Progenitor cell of endocrine pancreas (in vitro differentiated cells): ENCODE results near the gene GABRB3. TPM values are rescaled to one million over a fixed set of nuclear protein-coding genes. Genes with fewer than 3 reads are reported as not detected.
"Not testable (repeated sequence)": the region's sequence is repeated elsewhere in the genome, so short reads cannot be mapped to it uniquely, and the experiment has no call there.

Experiments used
- DNase-seq: peaks from one replicate; pipeline ENCODE4 v3.0.0; 2021; ENCODE audit warnings: low spot score; ENCODE audit not compliant: unreplicated experiment
- H3K27ac Mint-ChIP-seq: 2 replicates; pipeline ENCODE4 v1.8.0; 2021; ENCODE audit warnings: mild to moderate bottlenecking, moderate library complexity, mixed read lengths
- H3K27me3 Mint-ChIP-seq: 2 replicates; pipeline ENCODE4 v1.8.0; 2021; ENCODE audit warnings: mixed read lengths
- H3K36me3 Mint-ChIP-seq: 2 replicates; pipeline ENCODE4 v1.8.0; 2022; ENCODE audit warnings: mixed read lengths; ENCODE audit not compliant: insufficient read depth
- H3K4me1 Mint-ChIP-seq: 2 replicates; pipeline ENCODE4 v1.8.0; 2021; ENCODE audit warnings: low read depth, mixed read lengths
- H3K4me3 Mint-ChIP-seq: 2 replicates; pipeline ENCODE4 v1.8.0; 2021; ENCODE audit warnings: low read depth, mild to moderate bottlenecking, moderate library complexity, mixed read lengths
- H3K9me3 Mint-ChIP-seq: 2 replicates; pipeline ENCODE4 v1.8.0; 2021; ENCODE audit warnings: low read depth, mixed read lengths
- total RNA-seq: library from RNA; stranded (reverse); gene quantifications from 2 replicates; pipeline ENCODE4 v1.2.1, GENCODE V29; 2021
- TF ChIP-seq, protein P1 (sequence below): fragments of 200-600 bp; sonication (generic); IDR thresholded peaks from one replicate; pipeline ENCODE4 v1.5.0; 2021; ENCODE audit warnings: antibody characterized with exemption, mild to moderate bottlenecking; ENCODE audit not compliant: unreplicated experiment

The GABRB3 gene
- total RNA-seq, 1 donor from 2014 or later: 20.9 TPM

DNA sequence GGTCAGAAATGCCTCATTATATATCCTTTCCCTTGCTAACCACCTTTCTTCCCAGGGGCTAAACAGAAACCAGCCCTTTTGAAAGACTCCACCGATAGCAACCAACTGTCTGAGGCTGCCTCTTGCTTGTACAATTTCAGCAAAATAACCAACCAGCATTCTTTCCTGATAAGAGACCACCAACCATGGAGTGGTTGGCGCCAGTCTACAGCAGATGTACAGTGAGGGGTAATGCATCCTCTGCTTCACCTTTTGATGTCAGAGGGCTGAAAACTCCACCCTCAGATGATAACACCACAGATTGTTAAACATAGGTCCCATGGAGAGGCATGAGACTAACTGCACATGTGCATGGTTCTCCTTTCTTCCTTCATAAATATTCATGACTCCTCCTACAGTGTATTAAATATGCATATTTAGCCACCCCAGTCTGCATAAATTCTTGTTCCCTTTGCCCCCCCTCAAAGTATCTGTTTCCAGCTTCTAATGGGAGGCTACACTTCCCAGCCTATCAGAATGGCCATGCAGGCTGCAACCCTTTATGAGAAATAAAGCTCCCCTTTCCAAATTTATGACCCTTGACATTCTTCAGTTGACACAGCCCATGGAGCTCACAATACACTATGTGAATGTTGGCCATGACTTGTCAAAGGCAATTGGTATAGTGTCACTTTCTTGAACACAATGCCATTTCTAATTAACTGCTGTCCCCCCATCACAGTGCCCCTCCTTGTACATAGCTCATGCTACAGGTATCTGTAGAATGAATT, 48.3 kb downstream of the GABRB3 start:
- H3K36me3 Mint-ChIP-seq: no peaks in the 10 kb centered on the region
- no peak overlapping the region for H3K4me3 Mint-ChIP-seq
- DNase-seq: no peak
- no peak overlapping the region for H3K27ac Mint-ChIP-seq
- no peaks in the 10 kb centered on the region for H3K9me3 Mint-ChIP-seq
- no peaks in the 10 kb centered on the region for H3K4me1 Mint-ChIP-seq
- TF ChIP-seq, protein P1, sequence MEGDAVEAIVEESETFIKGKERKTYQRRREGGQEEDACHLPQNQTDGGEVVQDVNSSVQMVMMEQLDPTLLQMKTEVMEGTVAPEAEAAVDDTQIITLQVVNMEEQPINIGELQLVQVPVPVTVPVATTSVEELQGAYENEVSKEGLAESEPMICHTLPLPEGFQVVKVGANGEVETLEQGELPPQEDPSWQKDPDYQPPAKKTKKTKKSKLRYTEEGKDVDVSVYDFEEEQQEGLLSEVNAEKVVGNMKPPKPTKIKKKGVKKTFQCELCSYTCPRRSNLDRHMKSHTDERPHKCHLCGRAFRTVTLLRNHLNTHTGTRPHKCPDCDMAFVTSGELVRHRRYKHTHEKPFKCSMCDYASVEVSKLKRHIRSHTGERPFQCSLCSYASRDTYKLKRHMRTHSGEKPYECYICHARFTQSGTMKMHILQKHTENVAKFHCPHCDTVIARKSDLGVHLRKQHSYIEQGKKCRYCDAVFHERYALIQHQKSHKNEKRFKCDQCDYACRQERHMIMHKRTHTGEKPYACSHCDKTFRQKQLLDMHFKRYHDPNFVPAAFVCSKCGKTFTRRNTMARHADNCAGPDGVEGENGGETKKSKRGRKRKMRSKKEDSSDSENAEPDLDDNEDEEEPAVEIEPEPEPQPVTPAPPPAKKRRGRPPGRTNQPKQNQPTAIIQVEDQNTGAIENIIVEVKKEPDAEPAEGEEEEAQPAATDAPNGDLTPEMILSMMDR: no peak
- peaks cover 14% of the 10 kb centered on the region for H3K27me3 Mint-ChIP-seq

DNA sequence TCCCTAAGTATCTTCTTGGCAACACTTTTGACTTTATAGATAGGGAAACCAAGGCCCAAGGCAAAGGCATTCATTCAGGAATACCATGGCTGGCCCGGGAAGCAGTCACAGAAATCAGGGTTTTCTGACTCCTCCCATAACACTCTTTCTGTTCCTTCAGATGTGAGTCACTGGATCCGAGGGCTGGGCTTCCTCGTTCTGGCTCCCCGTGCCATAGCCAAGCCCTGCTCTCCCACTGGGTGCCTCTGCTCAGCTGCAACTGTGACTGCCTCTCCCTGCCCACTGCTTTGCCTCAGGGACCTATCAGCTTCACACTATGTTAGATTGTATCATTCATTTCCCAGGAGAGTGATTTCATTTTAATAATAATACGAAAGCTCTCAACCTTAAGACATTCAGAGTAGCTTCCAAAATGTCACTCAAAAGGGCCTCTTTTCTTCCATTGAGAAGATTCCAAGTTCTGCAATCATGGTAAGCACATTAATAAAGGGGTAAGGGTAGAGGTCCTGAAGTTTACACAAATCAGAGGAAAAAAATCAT, 50.2 kb downstream of the GABRB3 start:
- no peaks in the 10 kb centered on the region for H3K36me3 Mint-ChIP-seq
- no peaks in the 10 kb centered on the region for H3K4me1 Mint-ChIP-seq
- no peak overlapping the region for H3K4me3 Mint-ChIP-seq
- TF ChIP-seq, protein P1: no peak
- no peak overlapping the region for H3K27ac Mint-ChIP-seq
- H3K9me3 Mint-ChIP-seq: no peaks in the 10 kb centered on the region
- no peak for DNase-seq
- H3K27me3 Mint-ChIP-seq: peaks cover 18% of the 10 kb centered on the region

DNA sequence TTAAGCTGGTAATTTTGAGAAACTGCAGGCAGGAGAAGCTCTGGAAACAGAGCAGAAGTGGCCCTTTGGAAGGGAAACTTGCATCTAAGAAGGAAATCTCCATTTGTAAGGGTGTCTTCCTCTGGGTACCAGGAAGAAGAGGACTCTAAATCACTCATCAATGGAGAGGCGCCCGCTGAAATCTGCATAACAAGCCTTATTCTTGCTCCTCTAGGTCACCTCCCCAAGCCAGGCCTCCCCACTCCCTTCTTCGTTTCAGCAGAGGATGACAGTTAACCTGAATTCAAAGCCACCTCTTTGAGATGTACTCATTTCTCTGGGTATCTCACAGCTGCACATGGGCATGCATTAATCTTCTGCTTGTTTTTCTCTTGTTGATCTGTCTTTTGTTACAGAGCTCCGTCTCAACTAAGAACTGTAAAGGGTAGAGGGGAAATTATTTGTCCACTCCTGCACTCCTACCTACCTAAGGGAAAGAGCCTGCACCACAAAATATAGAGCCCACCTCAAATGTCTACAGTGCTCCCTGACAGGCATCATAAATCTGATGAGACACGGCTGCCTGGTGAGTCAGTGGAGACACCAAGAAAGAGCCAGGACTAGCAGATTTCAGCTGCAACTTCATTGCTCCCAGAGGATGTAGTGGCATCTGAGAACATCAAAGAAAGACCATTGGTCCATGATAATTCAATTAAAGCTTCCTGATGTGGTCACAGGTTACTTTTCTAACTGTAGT, 51.5 kb downstream of the GABRB3 start:
- H3K4me1 Mint-ChIP-seq: no peaks in the 10 kb centered on the region
- no peaks in the 10 kb centered on the region for H3K36me3 Mint-ChIP-seq
- no peak for DNase-seq
- peaks cover 18% of the 10 kb centered on the region for H3K27me3 Mint-ChIP-seq
- TF ChIP-seq, protein P1: no peak
- no peak overlapping the region for H3K4me3 Mint-ChIP-seq
- H3K9me3 Mint-ChIP-seq: peaks cover 6% of the 10 kb centered on the region
- no peak overlapping the region for H3K27ac Mint-ChIP-seq

DNA sequence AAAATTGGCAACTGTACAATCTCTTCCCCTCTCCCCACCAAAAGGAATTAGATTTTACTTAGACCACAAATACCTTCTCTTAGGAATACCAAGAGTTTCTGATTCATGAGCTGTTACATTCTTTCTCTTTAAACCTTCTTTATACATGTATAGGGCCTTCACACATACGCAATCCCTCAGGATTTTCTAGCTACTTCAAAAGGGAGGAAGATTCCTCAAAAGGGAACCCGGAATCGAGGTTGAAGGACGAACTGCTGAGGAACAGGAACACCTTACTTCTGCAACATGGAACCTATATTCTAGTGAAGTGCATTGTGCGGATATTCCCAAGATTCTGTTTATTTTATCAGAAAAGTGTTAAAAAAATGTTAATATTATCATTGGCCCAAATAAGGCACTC, 52.3 kb downstream of the GABRB3 start:
- DNase-seq: no peak
- H3K9me3 Mint-ChIP-seq: peaks cover 6% of the 10 kb centered on the region
- H3K4me3 Mint-ChIP-seq: no peak overlapping the region
- H3K36me3 Mint-ChIP-seq: no peaks in the 10 kb centered on the region
- peaks cover 18% of the 10 kb centered on the region for H3K27me3 Mint-ChIP-seq
- TF ChIP-seq, protein P1: no peak
- H3K27ac Mint-ChIP-seq: no peak overlapping the region
- no peaks in the 10 kb centered on the region for H3K4me1 Mint-ChIP-seq

DNA sequence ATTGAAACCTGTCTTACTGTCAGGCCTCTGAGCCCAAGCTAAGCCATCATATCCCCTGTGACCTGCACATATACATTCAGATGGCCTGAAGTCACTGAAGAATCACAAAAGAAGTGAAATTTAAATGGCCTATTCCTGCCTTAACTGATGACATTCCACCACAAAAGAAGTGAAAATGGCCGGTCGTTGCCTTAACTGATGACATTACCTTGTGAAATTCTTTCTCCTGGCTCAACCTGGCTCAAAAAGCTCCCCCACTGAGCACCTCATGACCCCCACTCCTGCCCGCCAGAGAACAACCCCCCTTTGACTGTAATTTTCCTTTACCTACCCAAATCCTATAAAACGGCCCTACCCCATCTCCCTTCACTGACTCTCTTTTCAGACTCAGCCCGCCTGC, 53.0 kb downstream of the GABRB3 start:
- DNase-seq, H3K4me1 Mint-ChIP-seq, H3K36me3 Mint-ChIP-seq, H3K4me3 Mint-ChIP-seq, H3K27ac Mint-ChIP-seq, H3K9me3 Mint-ChIP-seq: not testable (repeated sequence)
- H3K27me3 Mint-ChIP-seq: peaks cover 18% of the 10 kb centered on the region
